HFFc6 (cell line): ENCODE measurements around the gene IL1RAPL1. TPM values are rescaled to one million over a fixed set of nuclear protein-coding genes. Genes with fewer than 3 reads are reported as not detected.

Source experiments
- DNase-seq: peaks from one replicate; pipeline ENCODE4 v3.0.0-alpha.2; 2018
- H3K27ac Mint-ChIP-seq: 2 replicates; pipeline ENCODE4 v1.8.0; 2020; ENCODE audit warnings: mild to moderate bottlenecking, mixed read lengths
- H3K27me3 Mint-ChIP-seq: 2 replicates; pipeline ENCODE4 v1.8.0; 2021; ENCODE audit warnings: mild to moderate bottlenecking, moderate library complexity, mixed read lengths; ENCODE audit not compliant: insufficient read depth
- H3K36me3 Mint-ChIP-seq: 2 replicates; pipeline ENCODE4 v1.8.0; 2021; ENCODE audit warnings: low read depth, mixed read lengths
- H3K4me1 Mint-ChIP-seq: 2 replicates; pipeline ENCODE4 v1.8.0; 2020; ENCODE audit warnings: low read depth, mixed read lengths
- H3K4me3 Mint-ChIP-seq: 2 replicates; pipeline ENCODE4 v1.8.0; 2020; ENCODE audit warnings: mild to moderate bottlenecking, moderate library complexity, mixed read lengths
- H3K9me3 Mint-ChIP-seq: 2 replicates; pipeline ENCODE4 v1.8.0; 2020; ENCODE audit warnings: mild to moderate bottlenecking, mixed read lengths
- total RNA-seq, 6 experiments: library from RNA; stranded (reverse); fragmentation: NEBNext Ultra II Directional; extraction: Animal tissue kit (Norgen Biotek cat#: 25700); gene quantifications; 2 replicates in 1 of 6; 3 replicates in 5 of 6; pipeline ENCODE4 v1.2.3, GENCODE V29; 2021
- TF ChIP-seq, protein P1 (sequence below): fragments of 200-600 bp; sonication (generic); IDR thresholded peaks from 2 replicates; pipeline ENCODE4 v1.5.0; 2021; ENCODE audit warnings: antibody characterized with exemption, mild to moderate bottlenecking

IL1RAPL1 gene
- total RNA-seq, 6 experiments from 2014 or later, result not detected

- H3K4me1 Mint-ChIP-seq, result no peaks in the 10 kb centered on the region; the same call in 1 of the 2 replicates
- TF ChIP-seq, protein P1, sequence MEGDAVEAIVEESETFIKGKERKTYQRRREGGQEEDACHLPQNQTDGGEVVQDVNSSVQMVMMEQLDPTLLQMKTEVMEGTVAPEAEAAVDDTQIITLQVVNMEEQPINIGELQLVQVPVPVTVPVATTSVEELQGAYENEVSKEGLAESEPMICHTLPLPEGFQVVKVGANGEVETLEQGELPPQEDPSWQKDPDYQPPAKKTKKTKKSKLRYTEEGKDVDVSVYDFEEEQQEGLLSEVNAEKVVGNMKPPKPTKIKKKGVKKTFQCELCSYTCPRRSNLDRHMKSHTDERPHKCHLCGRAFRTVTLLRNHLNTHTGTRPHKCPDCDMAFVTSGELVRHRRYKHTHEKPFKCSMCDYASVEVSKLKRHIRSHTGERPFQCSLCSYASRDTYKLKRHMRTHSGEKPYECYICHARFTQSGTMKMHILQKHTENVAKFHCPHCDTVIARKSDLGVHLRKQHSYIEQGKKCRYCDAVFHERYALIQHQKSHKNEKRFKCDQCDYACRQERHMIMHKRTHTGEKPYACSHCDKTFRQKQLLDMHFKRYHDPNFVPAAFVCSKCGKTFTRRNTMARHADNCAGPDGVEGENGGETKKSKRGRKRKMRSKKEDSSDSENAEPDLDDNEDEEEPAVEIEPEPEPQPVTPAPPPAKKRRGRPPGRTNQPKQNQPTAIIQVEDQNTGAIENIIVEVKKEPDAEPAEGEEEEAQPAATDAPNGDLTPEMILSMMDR, result no peak
- H3K27ac Mint-ChIP-seq, result no peak overlapping the region
- DNase-seq, result no peak
- H3K4me3 Mint-ChIP-seq, result no peak overlapping the region
- H3K27me3 Mint-ChIP-seq, result no peaks in the 10 kb centered on the region
- H3K9me3 Mint-ChIP-seq, result no peaks in the 10 kb centered on the region
- H3K36me3 Mint-ChIP-seq, result no peaks in the 10 kb centered on the region; the same call in 1 of the 2 replicates
Observed at GRCh38 chrX:29941287-29941686, 1354.0 kb downstream of the IL1RAPL1 start.

GRCh38 chrX:29947225-29947624, 1360.0 kb downstream of the IL1RAPL1 start:
- no peaks in the 10 kb centered on the region; the same call in 1 of the 2 replicates for H3K36me3 Mint-ChIP-seq
- DNase-seq, result peak; percentile 27
- H3K9me3 Mint-ChIP-seq, result no peaks in the 10 kb centered on the region
- H3K4me3 Mint-ChIP-seq, result peak overlapping the region; percentile 37; the same call in 1 of the 2 replicates
- H3K27me3 Mint-ChIP-seq, result no peaks in the 10 kb centered on the region
- peak overlapping the region; percentile 73 for H3K27ac Mint-ChIP-seq
- TF ChIP-seq, protein P1, result no peak
- H3K4me1 Mint-ChIP-seq, result peaks cover 6% of the 10 kb centered on the region; the same call in 1 of the 2 replicates

DNA sequence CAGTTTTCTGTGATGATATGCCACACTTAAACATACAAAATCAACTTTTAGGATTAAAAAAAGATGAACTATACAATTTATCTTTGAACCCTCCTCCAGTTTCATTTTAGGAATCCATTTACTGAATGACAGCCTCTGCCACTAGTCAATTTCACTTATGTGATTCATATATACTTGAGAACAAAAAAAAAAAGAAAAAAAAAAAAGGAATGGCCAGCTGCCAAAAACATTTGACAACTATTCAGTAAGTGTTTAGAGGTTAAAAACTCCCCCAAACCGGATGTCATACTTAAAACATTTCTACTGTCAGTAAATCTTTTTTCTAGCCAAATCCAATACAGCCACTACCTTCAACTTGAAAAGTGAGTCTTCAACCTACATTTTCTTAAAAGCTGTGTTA, 1361.4 kb downstream of the IL1RAPL1 start:
- no peak for DNase-seq
- Mint-ChIP-seq H3K4me3 (no peak overlapping the region), H3K36me3 (no peaks in the 10 kb centered on the region; the same call in 1 of the 2 replicates), H3K4me1 (peaks cover 6% of the 10 kb centered on the region; the same call in 1 of the 2 replicates), H3K27me3 (no peaks in the 10 kb centered on the region), H3K9me3 (no peaks in the 10 kb centered on the region), H3K27ac (no peak overlapping the region)
- TF ChIP-seq, protein P1, result no peak

DNA sequence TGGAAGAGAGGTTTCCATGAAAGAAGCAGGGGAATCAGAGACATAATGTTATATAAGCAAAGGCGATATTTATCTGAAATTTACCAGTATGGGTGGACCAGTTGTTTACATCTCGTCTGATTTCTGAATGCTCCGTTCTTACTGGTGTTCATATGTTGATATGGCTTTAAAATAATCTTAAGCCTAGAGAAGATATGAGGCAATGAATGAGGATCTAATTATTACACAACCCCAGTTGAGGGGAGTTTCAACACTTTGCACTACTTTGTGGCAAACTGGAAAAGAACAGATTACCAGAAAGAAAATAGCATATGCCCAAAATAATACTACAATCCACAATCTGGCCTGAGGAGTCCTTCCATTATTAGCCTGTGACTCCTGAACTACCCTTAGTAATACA, 1364.8 kb downstream of the IL1RAPL1 start:
- Mint-ChIP-seq H3K4me3 (no peak overlapping the region), H3K36me3 (no peaks in the 10 kb centered on the region), H3K27ac (no peak overlapping the region), H3K27me3 (no peaks in the 10 kb centered on the region), H3K4me1 (peaks cover 6% of the 10 kb centered on the region; the same call in 1 of the 2 replicates), H3K9me3 (no peaks in the 10 kb centered on the region)
- no peak for DNase-seq
- TF ChIP-seq, protein P1, result no peak

DNA sequence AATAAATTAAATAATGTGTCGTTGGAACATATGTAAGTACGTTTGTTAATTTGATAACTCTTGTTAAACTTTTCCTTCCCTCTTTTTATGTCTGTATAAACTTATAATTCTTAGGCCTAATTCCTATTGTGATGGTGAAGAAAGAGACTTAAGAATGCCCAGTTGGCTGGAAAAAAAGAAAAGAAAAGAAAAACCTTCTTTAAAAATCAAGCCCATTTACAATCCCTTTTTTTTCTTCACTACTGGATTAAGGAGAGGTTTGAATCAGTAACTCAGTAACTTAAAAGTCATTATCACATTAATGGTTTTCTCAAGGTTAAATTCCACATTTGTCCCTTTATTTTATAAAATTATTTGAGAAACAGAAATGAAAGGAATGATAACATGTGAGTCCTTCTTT, 1374.8 kb downstream of the IL1RAPL1 start:
- no peak for DNase-seq
- Mint-ChIP-seq H3K4me3 (no peak overlapping the region), H3K36me3 (no peaks in the 10 kb centered on the region), H3K9me3 (no peaks in the 10 kb centered on the region), H3K4me1 (peaks cover 13% of the 10 kb centered on the region; the same call in 1 of the 2 replicates), H3K27ac (no peak overlapping the region), H3K27me3 (no peaks in the 10 kb centered on the region)
- TF ChIP-seq, protein P1, result no peak
